ENCODE results near the gene CNDP1. TPM values are rescaled to one million over a fixed set of nuclear protein-coding genes. Genes with fewer than 3 reads are reported as not detected.

Gene CNDP1
- total RNA-seq, 1 donor = not detected

DNA sequence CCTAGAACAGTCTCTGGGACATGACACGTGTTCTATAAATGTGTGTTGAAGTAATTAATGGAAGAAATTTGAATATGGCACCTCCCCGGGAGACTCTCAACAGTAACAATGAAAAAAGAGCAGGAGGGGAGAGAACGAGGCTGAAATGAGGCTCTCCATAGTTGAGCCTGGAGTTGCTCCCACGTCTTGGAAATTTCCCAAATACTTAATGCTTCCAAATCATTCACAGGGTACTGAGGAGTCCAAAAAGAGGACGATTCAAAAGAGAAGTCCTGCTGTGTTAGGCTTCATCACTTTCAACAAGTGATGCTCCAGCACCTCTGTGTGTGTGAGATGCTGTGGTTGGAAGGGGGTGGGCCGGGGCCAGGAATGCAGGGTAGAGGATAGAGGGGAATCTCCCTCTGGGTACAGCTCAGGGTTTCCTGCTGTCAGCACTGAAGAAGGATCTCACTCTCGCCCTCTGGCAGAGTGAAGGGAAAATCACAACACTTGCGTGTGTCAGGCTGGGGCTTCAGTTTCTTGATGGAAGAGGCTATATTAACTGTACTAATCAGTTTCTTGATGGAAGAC is 45.3 kb downstream of the CNDP1 start:
- no peak for DNase-seq (ENCODE audit: low read depth)
- TF ChIP-seq, protein P1, sequence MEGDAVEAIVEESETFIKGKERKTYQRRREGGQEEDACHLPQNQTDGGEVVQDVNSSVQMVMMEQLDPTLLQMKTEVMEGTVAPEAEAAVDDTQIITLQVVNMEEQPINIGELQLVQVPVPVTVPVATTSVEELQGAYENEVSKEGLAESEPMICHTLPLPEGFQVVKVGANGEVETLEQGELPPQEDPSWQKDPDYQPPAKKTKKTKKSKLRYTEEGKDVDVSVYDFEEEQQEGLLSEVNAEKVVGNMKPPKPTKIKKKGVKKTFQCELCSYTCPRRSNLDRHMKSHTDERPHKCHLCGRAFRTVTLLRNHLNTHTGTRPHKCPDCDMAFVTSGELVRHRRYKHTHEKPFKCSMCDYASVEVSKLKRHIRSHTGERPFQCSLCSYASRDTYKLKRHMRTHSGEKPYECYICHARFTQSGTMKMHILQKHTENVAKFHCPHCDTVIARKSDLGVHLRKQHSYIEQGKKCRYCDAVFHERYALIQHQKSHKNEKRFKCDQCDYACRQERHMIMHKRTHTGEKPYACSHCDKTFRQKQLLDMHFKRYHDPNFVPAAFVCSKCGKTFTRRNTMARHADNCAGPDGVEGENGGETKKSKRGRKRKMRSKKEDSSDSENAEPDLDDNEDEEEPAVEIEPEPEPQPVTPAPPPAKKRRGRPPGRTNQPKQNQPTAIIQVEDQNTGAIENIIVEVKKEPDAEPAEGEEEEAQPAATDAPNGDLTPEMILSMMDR (IDR thresholded peaks at IDR 0.05; ENCODE audit: insufficient read depth, low read length) = no peak
- H3K4me3 ChIP-seq (ENCODE audit: low read depth, low read length) = no peak overlapping the region

DNA sequence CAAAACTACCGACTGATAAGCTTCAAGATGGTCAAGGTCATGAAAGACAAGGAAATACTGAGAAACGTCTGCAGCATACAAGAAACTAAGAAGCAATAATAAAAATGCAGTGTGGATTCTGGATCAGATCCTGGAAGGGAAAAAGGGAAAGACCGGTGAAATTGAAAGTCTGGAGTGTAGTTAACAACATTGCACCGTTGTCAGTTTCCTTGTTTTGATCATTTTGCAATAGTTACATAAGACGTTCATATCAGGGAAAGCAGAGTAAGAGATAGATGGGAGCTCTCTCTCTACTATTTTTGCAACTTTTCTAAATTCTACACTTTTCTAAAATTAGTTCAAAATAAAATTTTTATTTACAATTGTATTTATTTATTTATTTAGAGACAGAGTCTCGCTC is 48.3 kb downstream of the CNDP1 start:
- TF ChIP-seq, protein P1 (IDR thresholded peaks at IDR 0.05; ENCODE audit: insufficient read depth, low read length) = no peak

DNA sequence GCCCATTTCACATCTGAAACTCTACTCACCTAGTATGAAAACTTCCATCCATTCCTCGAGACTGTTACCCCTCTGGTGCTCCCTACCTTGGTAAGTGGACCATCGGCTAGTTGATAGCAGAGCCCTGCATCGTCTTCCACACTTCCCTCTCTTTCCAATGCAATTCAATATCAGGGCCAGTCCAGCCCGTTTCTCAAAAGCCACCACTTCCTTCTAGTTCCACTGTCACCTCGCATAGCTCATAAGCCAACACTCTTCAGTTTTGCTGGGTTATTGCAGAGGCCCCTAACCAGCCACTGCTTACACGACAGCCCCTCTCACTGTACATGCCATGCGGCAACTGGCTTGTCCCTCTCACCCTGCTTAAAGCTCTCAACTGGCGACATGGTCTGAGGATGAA is 53.1 kb downstream of the CNDP1 start:
- no peak for DNase-seq (ENCODE audit: low read depth)
- TF ChIP-seq, protein P1 (IDR thresholded peaks at IDR 0.05; ENCODE audit: insufficient read depth, low read length) = no peak

More for the DNA sequence above, 48.3 kb downstream of the CNDP1 start:
- no peak overlapping the region for H3K4me3 ChIP-seq (ENCODE audit: low read depth, low read length)
- DNase-seq (ENCODE audit: low read depth) = no peak

DNA sequence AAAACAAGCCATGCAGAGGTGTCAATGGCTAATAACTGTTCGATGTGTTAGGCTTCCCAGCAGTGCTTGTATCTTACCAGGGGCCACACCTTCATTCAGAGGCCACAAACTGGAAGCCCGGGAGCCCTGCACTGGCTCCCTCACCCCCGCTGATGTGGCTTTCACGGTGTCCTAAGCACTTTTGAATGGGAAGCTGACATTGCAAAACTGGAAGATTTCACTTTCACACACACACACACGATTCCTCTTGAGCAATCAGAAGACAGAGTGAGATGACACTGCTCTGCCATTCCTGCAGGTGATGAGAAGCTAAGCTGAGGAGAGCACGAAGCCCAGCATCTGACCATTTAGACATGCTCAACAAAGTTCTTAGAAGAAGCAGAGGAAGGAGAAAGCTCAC is 54.7 kb downstream of the CNDP1 start:
- TF ChIP-seq, protein P1 (IDR thresholded peaks at IDR 0.05; ENCODE audit: insufficient read depth, low read length) = no peak
- DNase-seq (ENCODE audit: low read depth) = no peak
- H3K4me3 ChIP-seq (ENCODE audit: low read depth, low read length) = no peak overlapping the region

More for the DNA sequence above, 53.1 kb downstream of the CNDP1 start:
- no peak overlapping the region for H3K4me3 ChIP-seq (ENCODE audit: low read depth, low read length)

DNA sequence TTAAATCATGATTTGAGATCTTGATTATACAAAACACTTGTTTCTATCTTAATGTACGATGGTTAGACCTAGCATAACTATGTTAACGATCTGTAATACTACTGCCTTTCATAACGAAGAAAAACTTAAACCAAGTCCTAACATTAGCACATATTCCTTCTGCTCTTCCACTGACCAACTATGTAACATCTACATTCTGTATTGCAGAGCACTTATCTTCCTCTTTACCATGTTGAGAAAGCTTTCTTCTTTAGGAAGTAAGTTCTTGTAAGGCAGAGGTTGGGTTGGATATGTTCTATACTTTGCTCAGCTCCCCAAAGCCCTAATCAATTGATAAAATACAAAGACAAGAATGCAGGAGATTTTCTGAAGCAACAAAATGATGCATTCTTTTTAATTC is 55.5 kb downstream of the CNDP1 start:
- no peak overlapping the region for H3K4me3 ChIP-seq (ENCODE audit: low read depth, low read length)
- TF ChIP-seq, protein P1 (IDR thresholded peaks at IDR 0.05; ENCODE audit: insufficient read depth, low read length) = no peak
- no peak for DNase-seq (ENCODE audit: low read depth)

DNA sequence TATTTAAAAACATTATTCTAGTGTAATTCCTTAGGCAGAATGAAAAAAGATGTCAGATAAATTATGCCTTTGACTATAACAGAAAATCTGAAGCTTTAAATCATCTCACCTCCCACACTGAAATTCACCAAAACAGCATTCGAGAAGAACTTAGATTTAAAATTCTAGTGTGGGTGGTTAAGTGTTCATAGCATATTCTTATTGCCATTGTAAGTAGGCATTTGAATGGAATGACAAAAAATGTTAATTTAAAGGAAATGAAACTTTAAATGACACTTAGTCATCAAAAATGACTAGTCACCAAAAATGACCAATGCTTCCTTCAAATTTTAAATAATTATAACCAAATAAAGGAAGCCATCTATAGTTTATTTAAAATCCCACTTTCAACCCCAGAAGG is 56.4 kb downstream of the CNDP1 start:
- DNase-seq (ENCODE audit: low read depth) = no peak
- H3K4me3 ChIP-seq (ENCODE audit: low read depth, low read length) = no peak overlapping the region
- TF ChIP-seq, protein P1 (IDR thresholded peaks at IDR 0.05; ENCODE audit: insufficient read depth, low read length) = no peak

DNA sequence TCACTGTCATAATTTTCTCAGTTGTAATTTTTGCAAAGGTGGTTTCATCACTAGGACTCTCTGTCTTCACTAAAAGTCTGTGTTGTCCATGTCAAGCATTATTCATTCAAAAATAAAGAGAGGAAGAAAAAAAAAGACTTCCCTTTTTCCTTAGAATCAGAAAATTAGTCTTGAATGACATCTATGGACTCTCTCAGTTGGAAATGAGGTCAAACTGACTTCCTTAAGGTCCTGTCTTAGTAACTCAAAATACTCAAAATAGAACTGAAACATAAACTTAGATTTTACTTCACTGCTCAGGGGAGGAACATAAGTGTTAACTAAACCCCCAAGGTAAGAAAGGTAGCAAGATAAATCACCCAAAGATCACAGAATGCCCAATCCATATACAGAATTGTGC is 61.1 kb downstream of the CNDP1 start:
- H3K4me3 ChIP-seq (ENCODE audit: low read depth, low read length) = no peak overlapping the region
- no peak for DNase-seq (ENCODE audit: low read depth)
- TF ChIP-seq, protein P1 (IDR thresholded peaks at IDR 0.05; ENCODE audit: insufficient read depth, low read length) = no peak

All from fibroblast of the aortic adventitia (primary cell).